NCI-H146 (cell line): Measurements from ENCODE around the gene CHSY1.
"Not testable (repeated sequence)": the region's sequence is repeated elsewhere in the genome, so short reads cannot be mapped to it uniquely, and the experiment has no call there.

Source experiments
- DNase-seq: peaks from one replicate; lab custom pipeline; 2025; lab: John Stamatoyannopoulos, UW

The CHSY1 gene, protein sequence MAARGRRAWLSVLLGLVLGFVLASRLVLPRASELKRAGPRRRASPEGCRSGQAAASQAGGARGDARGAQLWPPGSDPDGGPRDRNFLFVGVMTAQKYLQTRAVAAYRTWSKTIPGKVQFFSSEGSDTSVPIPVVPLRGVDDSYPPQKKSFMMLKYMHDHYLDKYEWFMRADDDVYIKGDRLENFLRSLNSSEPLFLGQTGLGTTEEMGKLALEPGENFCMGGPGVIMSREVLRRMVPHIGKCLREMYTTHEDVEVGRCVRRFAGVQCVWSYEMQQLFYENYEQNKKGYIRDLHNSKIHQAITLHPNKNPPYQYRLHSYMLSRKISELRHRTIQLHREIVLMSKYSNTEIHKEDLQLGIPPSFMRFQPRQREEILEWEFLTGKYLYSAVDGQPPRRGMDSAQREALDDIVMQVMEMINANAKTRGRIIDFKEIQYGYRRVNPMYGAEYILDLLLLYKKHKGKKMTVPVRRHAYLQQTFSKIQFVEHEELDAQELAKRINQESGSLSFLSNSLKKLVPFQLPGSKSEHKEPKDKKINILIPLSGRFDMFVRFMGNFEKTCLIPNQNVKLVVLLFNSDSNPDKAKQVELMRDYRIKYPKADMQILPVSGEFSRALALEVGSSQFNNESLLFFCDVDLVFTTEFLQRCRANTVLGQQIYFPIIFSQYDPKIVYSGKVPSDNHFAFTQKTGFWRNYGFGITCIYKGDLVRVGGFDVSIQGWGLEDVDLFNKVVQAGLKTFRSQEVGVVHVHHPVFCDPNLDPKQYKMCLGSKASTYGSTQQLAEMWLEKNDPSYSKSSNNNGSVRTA

DNA sequence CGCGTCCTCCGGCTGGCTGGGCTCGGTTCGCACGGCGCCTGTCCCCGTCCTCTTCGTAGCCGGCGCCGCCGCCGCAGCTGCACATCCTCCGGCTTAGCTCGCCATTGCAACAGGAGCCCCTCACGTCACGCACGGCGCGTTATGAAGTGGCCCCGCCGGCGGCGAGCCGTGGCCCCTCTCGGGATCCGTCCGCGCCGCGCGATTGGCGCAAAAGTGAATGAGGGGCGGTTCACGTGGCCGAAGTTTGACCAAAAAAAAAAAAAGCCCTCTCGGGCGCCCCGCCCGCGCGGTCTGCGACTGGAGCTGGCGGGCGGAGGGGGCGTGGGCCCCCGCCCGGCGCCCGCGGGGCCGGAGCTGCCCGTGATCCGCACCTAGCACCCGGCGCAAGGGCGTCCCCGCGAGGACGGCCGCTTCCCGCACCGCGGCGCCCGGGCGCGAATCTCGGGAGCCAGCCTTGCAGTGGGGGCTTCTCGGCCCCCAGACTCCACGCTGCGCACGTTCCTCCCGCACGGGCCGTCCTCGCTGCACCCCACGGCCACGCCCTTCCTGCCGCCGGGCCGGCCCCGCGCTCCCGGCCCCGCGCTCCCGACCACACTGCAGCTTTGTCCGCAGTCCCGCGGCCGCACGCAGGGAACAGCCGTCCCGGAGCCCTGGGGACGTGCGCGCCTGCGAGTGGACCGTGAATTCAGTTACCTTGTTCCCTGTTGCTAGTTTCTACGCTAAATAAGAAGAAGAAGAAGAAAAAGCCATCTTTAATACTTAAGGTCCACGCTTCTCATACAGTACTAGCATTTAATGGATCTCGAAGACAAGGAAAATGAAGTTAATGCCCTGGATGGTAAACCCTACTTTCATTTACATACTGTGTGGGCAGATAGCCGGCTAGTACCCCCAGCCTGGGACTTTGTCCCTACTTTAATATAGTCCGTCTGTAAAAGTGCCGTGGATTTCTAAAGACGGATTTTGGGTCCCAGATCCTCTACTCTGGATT lies at the start of gene CHSY1:
Gene CHSY1, minus strand, starts transcription at position 219 of the 991 bp plus-strand sequence. CDS start 592 bp downstream, outside the sequence.
- peak; percentile 86 for DNase-seq

DNA sequence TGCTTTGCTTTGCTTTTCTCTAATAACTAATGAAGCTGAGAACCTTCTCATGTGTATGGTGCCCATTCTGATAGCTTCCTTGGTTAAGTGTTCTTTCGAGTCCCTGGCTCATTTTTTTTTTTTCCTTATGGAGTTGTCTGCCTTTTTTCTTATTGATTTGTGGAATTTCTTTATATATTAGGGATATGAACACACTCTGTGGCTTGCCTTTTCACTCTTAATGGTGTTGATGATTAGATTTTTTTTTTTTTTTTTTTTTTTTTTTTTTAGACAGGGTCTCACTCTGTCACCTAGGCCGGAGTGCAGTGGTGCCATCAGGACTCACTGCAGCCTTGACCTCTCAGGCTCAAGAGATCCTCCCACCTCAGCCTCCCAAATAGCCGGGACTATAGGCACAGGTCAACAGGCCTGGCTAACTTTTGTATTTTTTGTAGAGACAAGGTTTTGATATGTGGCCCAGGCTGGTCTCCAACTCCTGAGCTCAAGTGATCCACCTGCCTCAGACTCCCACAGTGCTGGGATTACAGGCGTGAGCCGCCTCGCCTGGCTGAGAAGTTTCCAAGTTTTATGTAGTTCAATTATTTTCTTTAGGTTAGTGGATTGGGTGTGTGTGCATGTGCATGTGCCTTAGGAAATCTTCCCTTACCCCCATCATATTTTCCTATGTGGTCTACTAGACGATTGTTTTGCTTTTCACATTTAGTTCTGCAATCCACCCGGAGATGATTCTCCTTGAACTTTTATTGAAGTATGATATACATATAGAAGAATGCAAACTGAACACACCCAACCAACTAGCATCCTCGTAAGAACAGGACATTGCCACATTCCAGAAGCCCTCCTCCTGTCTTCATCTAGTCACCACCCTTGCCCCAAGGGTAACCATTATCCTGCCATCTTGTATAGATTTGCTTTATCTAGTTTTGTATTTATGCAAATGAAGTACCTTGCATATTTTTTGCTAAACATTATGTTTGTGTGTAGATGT lies 44.9 kb upstream of the CHSY1 start:
- DNase-seq = no peak

DNA sequence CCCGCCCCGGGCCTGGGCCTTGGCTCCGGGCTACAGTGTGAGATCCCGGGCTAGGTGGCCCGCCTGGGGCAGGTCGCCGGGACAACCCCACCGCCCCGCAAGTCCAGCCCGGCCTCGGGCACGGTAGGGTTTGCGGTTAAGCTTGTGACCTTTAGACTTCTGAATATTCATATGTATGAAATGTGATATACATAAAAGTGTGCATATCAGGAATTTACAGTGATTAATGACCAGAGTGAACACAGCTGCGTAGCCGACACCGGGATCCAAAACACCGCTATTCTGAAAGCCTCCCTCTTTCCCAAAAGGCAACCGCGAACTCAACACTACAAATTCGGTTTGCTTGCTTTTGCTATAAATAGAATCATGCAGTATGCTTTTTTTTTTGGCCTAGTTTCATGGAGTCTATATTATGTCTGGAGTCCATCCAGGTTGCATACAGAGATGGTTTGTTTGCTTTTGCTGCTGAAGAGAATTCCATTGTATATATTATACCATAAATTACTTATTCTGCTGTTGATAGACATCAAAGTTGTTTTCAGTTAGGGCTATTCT lies 43.8 kb upstream of the CHSY1 start:
- DNase-seq = peak; percentile 46

DNA sequence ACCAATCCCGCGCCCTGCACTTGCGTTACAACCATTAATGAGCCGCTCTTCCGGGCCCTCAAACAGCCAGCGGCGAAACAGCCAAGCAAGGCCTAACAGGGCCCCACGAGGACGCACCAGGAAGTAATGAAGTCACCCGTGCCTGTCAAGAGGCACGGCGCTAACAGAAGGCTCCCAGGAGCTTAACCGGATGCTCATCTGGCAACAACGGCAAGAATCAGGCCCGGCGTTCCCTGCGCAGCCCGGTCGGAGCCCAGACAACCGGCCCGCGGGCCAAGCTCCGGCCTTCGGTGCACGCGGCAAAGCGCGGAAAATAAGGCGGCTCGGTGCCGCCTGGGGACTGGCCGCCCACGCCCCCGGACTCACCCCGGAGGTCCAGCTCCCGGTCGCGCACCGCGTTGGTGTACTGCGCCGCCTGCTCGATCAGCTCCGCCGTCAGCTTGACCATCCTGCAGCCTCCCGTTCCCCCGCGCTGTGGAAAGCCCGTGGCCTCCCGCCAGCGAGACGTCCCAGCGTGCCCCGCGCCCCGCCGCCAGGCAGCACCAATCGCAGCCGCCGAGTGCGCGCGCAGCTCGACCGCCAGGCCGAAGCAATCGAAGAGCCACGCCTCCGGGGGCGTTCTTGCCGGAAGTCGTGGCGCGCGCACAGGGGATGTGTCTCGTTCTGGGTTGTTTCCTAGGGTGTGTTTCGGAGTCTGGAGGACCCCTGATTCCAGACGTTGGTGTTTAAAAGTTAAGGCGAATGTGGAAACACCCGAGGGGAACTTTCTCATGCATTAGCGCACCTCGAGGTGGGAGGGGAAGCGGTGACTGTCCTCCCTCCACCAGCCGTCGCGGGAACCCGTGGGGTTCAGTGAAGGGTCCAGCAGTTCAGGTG lies 43.1 kb upstream of the CHSY1 start, which contains the start of gene SNRPA1:
Gene SNRPA1, minus strand, starts transcription at position 518 of the 876 bp plus-strand sequence. Its CDS starts 70 bp downstream, at position 448.
- peak; percentile 95 for DNase-seq

DNA sequence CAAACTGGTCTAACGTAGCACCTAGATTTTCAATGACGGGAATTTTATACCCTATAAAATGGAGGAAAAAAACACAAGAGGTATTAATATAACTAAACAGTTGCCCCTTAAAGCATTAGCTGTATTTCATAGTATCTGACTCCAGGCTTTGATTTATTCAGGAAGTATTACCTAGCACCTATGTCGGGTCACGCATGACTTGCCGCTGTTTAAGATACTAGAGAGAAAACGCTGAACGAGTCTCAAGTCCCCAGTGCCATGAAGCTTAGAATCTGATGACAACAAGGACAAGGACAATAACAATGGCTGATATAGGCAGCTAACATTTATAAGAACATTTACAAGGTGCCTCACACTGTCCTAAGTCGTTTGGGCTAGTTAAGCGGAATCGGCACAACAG lies 41.3 kb upstream of the CHSY1 start:
- DNase-seq = no peak

DNA sequence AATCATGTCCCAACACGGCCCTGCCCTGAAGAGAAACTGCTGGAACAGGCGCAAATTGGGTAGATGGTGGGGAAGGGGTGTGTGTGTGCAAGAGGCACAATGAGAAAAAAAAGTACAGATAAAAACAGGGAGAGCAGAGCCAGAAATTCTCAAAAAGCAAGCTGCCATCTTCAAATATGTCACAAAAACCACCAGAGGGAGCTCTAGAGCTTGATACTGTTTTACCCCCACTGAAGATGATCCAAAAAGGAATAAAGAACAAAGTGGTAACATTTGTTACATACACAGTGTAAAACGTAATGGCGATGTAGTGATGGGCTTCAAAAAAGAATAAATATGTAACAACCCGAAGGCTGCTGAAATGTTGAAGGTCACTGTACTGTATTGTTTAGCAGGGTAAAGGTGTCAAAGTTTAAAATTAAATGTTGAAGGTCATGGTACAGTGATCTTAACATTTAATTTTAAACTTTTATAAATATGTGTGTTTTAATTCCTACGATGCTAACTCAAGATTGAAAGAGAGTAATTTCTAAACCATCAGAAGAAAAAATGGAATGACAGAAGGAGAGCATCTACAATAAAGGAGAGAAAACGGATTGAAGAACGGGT lies 37.2 kb upstream of the CHSY1 start:
- peak; percentile 44 for DNase-seq

DNA sequence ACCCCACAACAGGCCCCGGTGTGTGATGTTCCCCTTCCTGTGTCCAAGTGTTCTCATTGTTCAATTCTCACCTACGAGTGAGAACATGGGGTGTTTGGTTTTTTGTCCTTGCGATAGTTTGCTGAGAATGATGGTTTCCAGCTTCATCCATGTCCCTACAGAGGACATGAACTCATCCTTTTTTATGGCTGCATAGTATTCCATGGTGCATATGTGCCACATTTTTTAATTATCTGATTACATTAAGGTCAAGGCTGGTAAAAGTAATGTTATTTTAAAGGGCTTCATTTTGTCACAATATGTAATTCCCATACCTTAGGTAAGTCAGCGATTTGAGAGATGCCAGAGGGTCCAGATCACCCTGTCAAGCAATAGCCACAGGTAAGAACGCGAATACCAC lies 35.5 kb upstream of the CHSY1 start:
- not testable (repeated sequence) for DNase-seq

DNA sequence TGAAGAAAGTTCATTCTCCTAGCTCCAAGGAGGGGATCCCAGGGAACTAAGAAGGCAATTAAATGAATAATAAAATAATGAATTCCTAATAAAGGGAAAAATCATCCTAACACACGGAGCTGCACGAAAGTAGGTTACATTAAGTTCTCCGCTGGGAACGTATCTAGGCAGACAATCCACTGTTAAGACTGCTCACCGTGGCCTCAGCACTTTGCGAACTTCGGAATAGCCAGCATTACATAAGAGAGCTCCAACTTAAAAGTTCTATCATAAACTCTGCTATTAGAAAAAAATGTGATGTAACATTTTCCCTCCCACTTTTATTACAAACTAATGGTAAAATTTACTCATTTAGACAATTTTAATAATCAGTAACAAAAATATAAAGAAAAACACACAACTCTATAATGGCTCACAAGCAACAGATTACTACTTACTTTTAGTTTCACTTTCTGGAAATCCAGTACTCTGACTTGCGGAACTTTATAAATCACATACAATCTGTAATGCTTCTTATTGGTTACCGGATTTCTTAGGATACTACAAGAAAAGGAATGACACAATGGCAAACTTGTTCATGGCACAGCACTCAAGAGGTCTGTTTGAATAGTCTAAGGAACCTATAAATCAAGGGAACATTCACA lies 34.7 kb upstream of the CHSY1 start:
- DNase-seq = no peak

DNA sequence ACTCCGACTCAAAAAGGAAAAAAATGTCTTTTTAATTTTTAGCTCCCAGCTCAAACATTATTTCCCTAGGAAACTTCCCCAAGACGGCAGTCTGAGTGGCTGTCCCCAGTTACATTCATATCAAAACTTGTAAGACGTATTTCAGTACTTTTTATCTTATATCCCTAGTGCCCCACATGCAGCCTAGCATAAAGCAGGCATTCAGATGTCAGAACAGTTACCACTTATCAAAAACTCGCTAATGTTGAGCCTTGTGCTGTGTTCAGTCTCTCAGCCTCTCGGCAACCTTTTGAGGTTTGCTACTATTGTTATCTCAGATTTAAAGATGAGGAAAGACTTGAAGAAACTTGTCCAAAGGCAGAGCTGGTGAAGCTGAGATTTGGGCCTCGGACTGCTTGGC lies 32.1 kb upstream of the CHSY1 start:
- no peak for DNase-seq

DNA sequence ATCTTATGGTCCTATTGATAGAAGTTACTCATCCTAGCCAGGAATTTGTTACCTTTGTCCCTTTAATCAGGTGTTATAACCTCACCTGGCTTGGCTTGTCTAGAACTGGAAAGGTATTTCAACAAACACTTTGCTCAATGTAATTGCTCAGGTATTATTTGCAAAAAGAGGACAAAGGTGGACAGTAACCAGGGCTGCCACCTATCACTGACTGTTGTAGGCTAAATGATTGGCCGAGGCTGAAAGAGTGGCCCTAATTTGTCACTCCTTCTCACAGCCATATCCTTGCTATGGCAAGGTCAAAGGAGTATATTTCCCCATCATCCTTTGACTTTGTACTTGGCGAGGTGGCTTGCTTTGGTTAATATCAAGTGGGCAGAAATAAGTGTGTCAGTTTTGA lies 28.2 kb upstream of the CHSY1 start:
- no peak for DNase-seq

DNA sequence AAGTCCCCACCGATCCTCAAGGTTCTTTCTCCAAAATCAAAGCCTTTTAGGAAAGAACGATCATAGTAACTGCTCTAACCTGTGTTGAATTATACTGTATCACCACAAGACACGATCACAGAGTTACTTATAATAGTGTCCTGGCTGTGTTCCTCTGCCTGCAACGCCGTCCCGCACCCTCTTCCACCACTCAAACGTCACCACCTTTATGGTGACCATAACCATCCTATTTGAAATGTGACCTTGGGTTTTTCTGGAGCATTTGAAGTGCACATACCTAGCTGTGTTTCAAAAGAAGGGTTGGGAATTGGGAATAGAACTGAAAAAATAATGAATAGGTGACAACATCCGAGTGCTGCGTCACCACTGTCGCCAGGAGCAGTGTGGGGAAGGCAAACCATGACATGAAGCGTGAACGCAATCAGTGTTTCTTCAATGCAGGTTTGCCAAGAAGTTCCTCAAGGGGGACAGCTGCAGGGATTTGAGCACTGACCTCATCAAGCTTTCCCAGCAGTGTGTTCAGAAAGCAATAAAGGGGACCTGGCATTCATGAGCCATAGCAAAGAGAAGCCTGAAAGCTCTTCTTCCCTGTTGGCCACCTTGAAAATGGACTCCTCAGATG lies 26.2 kb upstream of the CHSY1 start:
- no peak for DNase-seq

DNA sequence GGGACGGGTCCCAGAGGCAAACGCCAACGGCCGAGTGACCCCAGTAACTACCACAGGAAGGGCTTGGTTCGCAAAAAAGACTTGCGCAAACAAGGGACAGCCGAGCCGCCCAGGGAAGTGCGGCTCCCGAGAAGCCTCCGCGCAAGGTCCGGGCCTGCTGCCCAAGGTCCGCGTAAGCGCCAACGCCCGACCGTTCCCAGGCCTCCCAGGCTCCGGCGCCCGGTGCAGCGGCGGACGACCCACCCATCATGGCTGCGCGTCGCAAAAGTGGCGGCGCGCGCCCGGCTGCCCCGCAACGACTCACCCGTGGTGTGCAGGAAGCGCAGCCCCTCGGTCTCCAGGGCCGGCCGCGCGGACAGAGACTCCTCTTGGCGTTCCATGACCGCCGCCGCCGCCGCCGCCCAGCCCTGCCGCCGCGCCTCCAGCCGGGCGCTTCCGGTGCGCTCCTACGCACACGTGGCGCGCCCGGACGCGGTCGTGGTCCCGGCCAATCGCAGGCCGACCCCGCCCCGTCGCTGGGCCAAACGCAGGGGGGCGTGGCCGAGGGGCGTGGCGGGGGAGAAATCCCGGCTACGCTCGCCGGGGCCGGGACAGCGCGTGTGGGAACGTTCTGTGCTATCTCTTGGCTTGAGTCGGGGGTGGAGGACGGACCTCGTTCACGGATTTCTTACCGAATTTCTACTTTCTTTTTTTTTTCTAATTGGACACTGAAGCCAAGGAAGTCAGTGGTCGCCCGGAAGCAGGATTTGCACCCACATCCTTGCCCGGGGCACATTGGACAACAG lies 25.4 kb upstream of the CHSY1 start, which contains the start of gene SELENOS:
Gene SELENOS, minus strand, starts transcription at position 448 of the 785 bp plus-strand sequence. Its CDS starts 68 bp downstream, at position 380.
- peak; percentile 91 for DNase-seq

DNA sequence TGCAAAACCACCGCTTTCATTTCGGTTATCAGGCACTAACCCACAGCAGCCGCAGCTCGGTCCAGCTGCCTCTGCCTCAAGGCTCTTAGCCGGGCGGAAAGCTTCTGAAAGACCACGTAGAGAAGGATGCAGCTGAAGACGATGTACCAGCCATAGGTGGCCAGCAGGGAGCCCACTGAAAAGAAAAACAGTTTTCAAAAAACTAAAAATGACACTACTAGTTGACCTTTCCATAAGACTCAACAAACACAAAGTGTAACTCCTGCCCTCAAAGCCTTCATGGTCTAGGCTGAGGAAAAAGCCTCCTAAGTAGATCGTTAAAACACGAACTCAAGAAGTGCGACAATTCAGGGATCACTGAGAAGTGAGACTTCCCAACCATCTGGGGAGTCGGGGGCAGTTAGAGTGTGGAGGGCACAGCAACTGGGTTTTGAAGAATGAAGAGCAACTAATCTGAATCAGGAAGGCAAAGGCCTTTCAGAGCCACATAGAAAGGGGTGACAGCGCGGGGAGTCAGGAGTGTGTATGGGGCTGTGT lies 24.7 kb upstream of the CHSY1 start:
- peak; percentile 29 for DNase-seq

DNA sequence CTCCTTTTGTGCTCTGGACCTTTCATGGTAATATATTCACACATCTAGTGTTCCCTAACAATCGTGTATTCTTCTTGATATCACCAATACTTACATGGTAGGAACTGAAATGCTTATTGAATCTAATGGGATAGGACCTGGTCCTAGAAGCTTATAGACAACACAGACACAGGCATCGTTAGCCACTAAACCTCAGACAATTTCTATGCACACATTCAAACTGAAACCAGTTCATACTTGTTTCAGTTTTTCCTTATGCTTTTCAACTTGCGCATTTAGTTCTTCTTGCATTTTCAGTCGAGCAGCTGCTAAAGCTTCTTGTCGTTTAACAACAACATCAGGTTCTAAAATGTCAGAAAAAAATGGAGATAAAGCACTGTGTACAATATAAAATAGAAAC lies 23.2 kb upstream of the CHSY1 start:
- DNase-seq = no peak

DNA sequence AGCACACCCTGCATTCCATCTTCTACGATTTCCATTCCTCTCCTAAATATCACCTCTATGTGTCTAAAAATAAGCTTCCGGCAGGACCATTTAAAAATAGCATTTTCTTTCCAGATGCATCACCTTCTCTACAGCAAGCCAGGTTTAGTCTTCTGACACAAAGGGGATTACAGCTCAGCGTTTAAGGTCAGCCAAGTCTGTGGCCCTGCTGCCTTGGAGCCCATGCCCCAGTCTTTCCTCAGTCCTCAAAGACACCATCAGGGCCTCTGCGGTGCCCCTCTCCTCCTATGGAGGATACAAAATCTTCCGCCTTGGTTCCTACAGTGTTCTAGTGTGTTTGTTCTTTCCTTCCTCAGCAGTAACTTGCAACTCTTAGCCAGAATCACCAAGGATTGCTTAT lies 21.7 kb upstream of the CHSY1 start:
- no peak for DNase-seq

DNA sequence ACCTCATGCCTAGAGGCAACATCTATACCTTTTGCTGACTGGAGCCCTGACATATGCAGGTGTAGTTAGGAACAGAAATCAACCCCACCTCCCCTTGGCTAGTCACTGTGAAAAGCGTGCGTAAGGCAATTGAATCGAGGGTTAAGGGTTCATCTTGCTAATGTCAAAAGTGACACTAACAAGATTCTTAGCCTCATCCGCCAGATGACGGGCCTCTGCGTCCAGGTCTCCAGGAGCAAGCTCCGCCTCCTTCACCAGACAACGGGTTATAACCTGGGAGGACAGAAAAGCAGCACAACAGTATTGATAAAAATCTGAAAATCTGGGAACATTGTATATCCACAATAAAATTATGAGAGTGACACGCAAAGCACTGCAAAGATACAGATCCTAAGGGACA lies 20.7 kb upstream of the CHSY1 start:
- DNase-seq = no peak
